H1 (cell line): Measurements from ENCODE around the gene TRMT44. TPM values are rescaled to one million over a fixed set of nuclear protein-coding genes. Genes with fewer than 3 reads are reported as not detected.
A peak's percentile ranks its signal among the peaks of the same experiment; 100 is the strongest.

Source experiments
- CTCF ChIA-PET: fragments of 300-600 bp; sonication (Branson Sonifier 250); formaldehyde crosslinking; loops from one replicate; lab custom pipeline; 2021; ENCODE audit not compliant: partially characterized antibody; lab: Charles Lee
- POLR2A ChIA-PET: fragments of 300-600 bp; sonication (Branson Sonifier 250); formaldehyde crosslinking; loops from one replicate; lab custom pipeline; 2021; ENCODE audit warnings: inconsistent platforms; ENCODE audit not compliant: partially characterized antibody; lab: Charles Lee
- DNase-seq, 2 experiments: peaks; one replicate each; pipeline versions ENCODE4 v3.0.0 to v3.0.0-alpha.2; 2010 to 2022; ENCODE audit warnings: low spot score in 2 of 2, low read depth in 1 of 2, mixed read lengths in 1 of 2
- FAIRE-seq: peaks from 2 replicates; lab custom pipeline; 2011; peaks lifted over from hg19 to GRCh38; lab: Jason Lieb, UNC
- H2AFZ ChIP-seq: 2 replicates; pipeline ENCODE4 v1.8.1; 2012; ENCODE audit warnings: low read length, inconsistent platforms
- H2AK5ac ChIP-seq: 2 replicates; pipeline ENCODE4 v1.6.1; 2013; ENCODE audit warnings: low read depth, low read length
- H2BK120ac ChIP-seq: replicated peaks from 2 replicates; pipeline ENCODE3; 2013; ENCODE audit warnings: low read depth, low read length, inconsistent platforms
- H2BK12ac ChIP-seq: 2 replicates; pipeline ENCODE4 v1.6.1; 2013; ENCODE audit warnings: low read depth, low read length
- H2BK15ac ChIP-seq: 2 replicates; pipeline ENCODE4 v1.6.1; 2013; ENCODE audit warnings: low read length
- H2BK20ac ChIP-seq: 2 replicates; pipeline ENCODE4 v1.6.1; 2013; ENCODE audit warnings: low read length
- H2BK5ac ChIP-seq: 2 replicates; pipeline ENCODE4 v1.6.1; 2013; ENCODE audit warnings: low read depth, low read length
- H3K14ac ChIP-seq: 2 replicates; pipeline ENCODE4 v1.6.1; 2013; ENCODE audit warnings: inconsistent platforms; ENCODE audit not compliant: insufficient read length
- H3K18ac ChIP-seq: 2 replicates; pipeline ENCODE4 v1.6.1; 2013; ENCODE audit warnings: low read length; ENCODE audit errors: extremely low read depth
- H3K23ac ChIP-seq: 2 replicates; pipeline ENCODE4 v1.6.1; 2013; ENCODE audit warnings: inconsistent platforms; ENCODE audit not compliant: insufficient read length
- H3K23me2 ChIP-seq: 2 replicates; pipeline ENCODE4 v1.6.1; 2013; ENCODE audit warnings: low read depth, low read length
- H3K27ac ChIP-seq: 2 replicates; pipeline ENCODE4 v1.6.1; 2011; ENCODE audit warnings: low read depth, low read length, inconsistent platforms
- H3K27me3 ChIP-seq, 4 experiments: replicated peaks in 1 of 4; 1 replicate in 1 of 4; 2 replicates in 3 of 4; pipeline versions ENCODE4 v1.6.1 to v1.8.1; 2011 to 2013; ENCODE audit warnings: low read length in 3 of 4, mild to moderate bottlenecking in 3 of 4, inconsistent platforms in 2 of 4, mixed read lengths in 2 of 4, moderate library complexity in 1 of 4; ENCODE audit not compliant: control insufficient read depth in 3 of 4, insufficient read depth in 3 of 4; ENCODE audit errors: extremely low read depth in 1 of 4
- H3K36me3 ChIP-seq, 4 experiments: 2 replicates each; pipeline versions ENCODE4 v1.6.1 to v1.8.1; 2011 to 2013; ENCODE audit warnings: mild to moderate bottlenecking in 4 of 4, low read length in 3 of 4, moderate library complexity in 2 of 4, control low read depth in 1 of 4, inconsistent platforms in 1 of 4; ENCODE audit not compliant: insufficient read depth in 4 of 4, control insufficient read depth in 2 of 4
- H3K4ac ChIP-seq: replicated peaks from 2 replicates; pipeline ENCODE3; 2013; ENCODE audit warnings: low read length, low read depth, mixed read lengths, inconsistent platforms; ENCODE audit not compliant: insufficient read length
- H3K4me1 ChIP-seq, 4 experiments: replicated peaks in 1 of 4; 1 replicate in 1 of 4; 2 replicates in 3 of 4; pipeline versions ENCODE4 v1.6.1 to v1.8.1; 2011 to 2013; ENCODE audit warnings: low read length in 3 of 4, inconsistent platforms in 2 of 4, mixed read lengths in 1 of 4; ENCODE audit not compliant: insufficient read depth in 4 of 4, control insufficient read depth in 3 of 4
- H3K4me2 ChIP-seq, 2 experiments: 2 replicates each; pipeline versions ENCODE4 v1.6.1 to v1.8.1; 2011 to 2013; ENCODE audit warnings: low read depth in 2 of 2, low read length in 2 of 2, control low read depth in 1 of 2, inconsistent platforms in 1 of 2, mild to moderate bottlenecking in 1 of 2; ENCODE audit not compliant: insufficient read depth in 1 of 2
- H3K4me3 ChIP-seq, 4 experiments: fragments of 200-600, 300-600 bp in 1 of 4; sonication (generic), shearing (Covaris generic), sonication (Bioruptor Twin) in 1 of 4; 2 replicates each; pipeline versions ENCODE4 v1.5.1 to v1.8.1; 2011 to 2016; ENCODE audit warnings: low read length in 4 of 4, low read depth in 3 of 4, control low read depth in 2 of 4, inconsistent platforms in 2 of 4, mild to moderate bottlenecking in 2 of 4, mixed read lengths in 1 of 4, moderate library complexity in 1 of 4; ENCODE audit not compliant: insufficient read depth in 2 of 4; ENCODE audit errors: extremely low read depth in 1 of 4
- H3K56ac ChIP-seq: replicated peaks from 2 replicates; pipeline ENCODE3; 2013; ENCODE audit warnings: low read depth, mild to moderate bottlenecking, mixed read lengths, low read length, inconsistent platforms; ENCODE audit not compliant: insufficient read length
- H3K79me1 ChIP-seq: 2 replicates; pipeline ENCODE4 v1.6.1; 2013; ENCODE audit warnings: low read depth, low read length, control low read depth
- H3K79me2 ChIP-seq, 2 experiments: 2 replicates each; pipeline versions ENCODE4 v1.6.1 to v1.8.1; 2012 to 2013; ENCODE audit warnings: low read length in 2 of 2, mild to moderate bottlenecking in 2 of 2, inconsistent platforms in 1 of 2; ENCODE audit not compliant: insufficient read depth in 2 of 2, control insufficient read depth in 1 of 2
- H3K9ac ChIP-seq, 4 experiments: replicated peaks in 1 of 4; 1 replicate in 1 of 4; 2 replicates in 3 of 4; pipeline versions ENCODE4 v1.6.1 to v1.8.1; 2011 to 2013; ENCODE audit warnings: low read depth in 3 of 4, low read length in 3 of 4, control low read depth in 2 of 4, mild to moderate bottlenecking in 2 of 4, moderate library complexity in 2 of 4, inconsistent platforms in 1 of 4; ENCODE audit errors: extremely low read depth in 1 of 4
- H3K9me3 ChIP-seq, 2 experiments: 2 replicates each; pipeline versions ENCODE4 v1.6.1 to v1.8.1; 2012 to 2013; ENCODE audit warnings: mild to moderate bottlenecking in 2 of 2, moderate library complexity in 2 of 2, control low read depth in 1 of 2, inconsistent platforms in 1 of 2, low read depth in 1 of 2, low read length in 1 of 2, mixed read lengths in 1 of 2; ENCODE audit not compliant: insufficient read depth in 2 of 2
- H4K20me1 ChIP-seq, 2 experiments: replicated peaks in 1 of 2; 2 replicates each; pipeline versions ENCODE3 to v1.8.1; 2011 to 2013; ENCODE audit warnings: inconsistent platforms in 2 of 2, low read length in 2 of 2, mild to moderate bottlenecking in 1 of 2; ENCODE audit not compliant: insufficient read depth in 2 of 2, control insufficient read depth in 1 of 2
- H4K5ac ChIP-seq: 2 replicates; pipeline ENCODE4 v1.6.1; 2013; ENCODE audit warnings: low read length, low read depth, mixed read lengths, inconsistent platforms; ENCODE audit not compliant: insufficient read length
- H4K8ac ChIP-seq: 2 replicates; pipeline ENCODE4 v1.8.0; 2013; ENCODE audit warnings: mild to moderate bottlenecking, moderate library complexity, low read length, inconsistent platforms; ENCODE audit not compliant: insufficient read depth; ENCODE audit errors: extremely low read depth
- H4K91ac ChIP-seq: replicated peaks from 2 replicates; pipeline ENCODE3; 2013; ENCODE audit warnings: low read length, mixed read lengths, inconsistent platforms; ENCODE audit not compliant: insufficient read length
- HDAC2 ChIP-seq, 2 experiments: fragments of 300-600 bp in 1 of 2; sonication (generic) in 1 of 2; IDR thresholded peaks; 2 replicates each; pipeline ENCODE4 v1.6.1; 2011 to 2012; ENCODE audit warnings: low read depth in 2 of 2, low read length in 2 of 2, mild to moderate bottlenecking in 2 of 2, moderate library complexity in 2 of 2, borderline replicate concordance in 1 of 2, inconsistent platforms in 1 of 2
- NRF1 ChIP-seq: IDR thresholded peaks from 2 replicates; pipeline ENCODE4 v1.6.1; 2011; ENCODE audit warnings: mild to moderate bottlenecking, low read depth, low read length, improper control_type of control experiment
- SIRT6 ChIP-seq: IDR thresholded peaks from one replicate; pipeline ENCODE4 v1.7.1; 2012; ENCODE audit warnings: low read length, inconsistent platforms
- SRF ChIP-seq: IDR thresholded peaks from 2 replicates; pipeline ENCODE4 v1.6.1; 2011; ENCODE audit warnings: mild to moderate bottlenecking, low read depth, low read length, moderate library complexity
- WGBS, 2 experiments: shearing (Covaris generic) in 1 of 2; methylation state at CpG; one replicate each; pipeline versions ENCODE4 v1.1.6 to v1.1.7; 2013 to 2015; ENCODE audit warnings: low lambda C conversion rate in 2 of 2, mixed read lengths in 2 of 2, inconsistent platforms in 1 of 2, low coverage in 1 of 2, missing lambda C conversion rate in 1 of 2; ENCODE audit not compliant: insufficient replicate concordance in 2 of 2, insufficient coverage in 1 of 2, insufficient read length in 1 of 2; ENCODE audit errors: extremely low coverage in 1 of 2, missing lambda C conversion rate in 1 of 2; 5-methylcytosine and 5-hydroxymethylcytosine counted together
- polyA plus RNA-seq, 7 experiments: library from polyadenylated mRNA; depleted of rRNA in 3 of 7; stranded (reverse) in 5 of 7; unstranded in 2 of 7; fragments of >200 nt in 5 of 7; fragments of 200-250 nt in 2 of 7; gene quantifications; 1 replicate in 5 of 7; 2 replicates in 1 of 7; 4 replicates in 1 of 7; pipeline versions ENCODE4 v1.2.1 to v1.2.3, GENCODE V29; 2011 to 2013; ENCODE audit warnings: missing spikeins in 2 of 7, mixed read lengths in 2 of 7
- total RNA-seq: library from RNA; stranded (reverse); fragmentation: NEBNext Ultra II Directional; extraction: Animal tissue kit (Norgen Biotek cat#: 25700); gene quantifications from 2 replicates; pipeline ENCODE4 v1.2.1, GENCODE V29; 2021

Gene TRMT44
- total and polyA plus RNA-seq, 2 of the 8 experiments (the other 6 are each of a cell fraction or from before 2014, with no cell fraction given) = 8.6 to 23.9 TPM

DNA sequence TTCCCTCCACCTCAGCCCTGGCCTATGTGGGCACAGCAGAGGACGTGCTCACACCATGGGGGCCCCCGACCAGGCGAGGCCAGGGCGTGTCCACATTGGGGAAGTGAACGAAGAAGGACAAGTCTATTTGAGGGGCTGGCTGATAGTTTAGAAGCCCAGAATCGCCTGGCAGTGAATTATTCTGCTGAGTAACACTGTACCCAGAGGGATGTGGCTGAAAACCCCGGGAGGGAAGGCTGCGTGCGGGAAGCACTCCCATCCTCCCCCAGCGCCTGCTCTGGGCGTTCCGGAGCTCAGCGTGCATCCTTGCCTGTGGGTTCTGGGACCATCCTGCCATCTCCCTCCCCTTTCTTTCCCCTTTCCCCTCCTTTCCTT is 66.6 kb downstream of the TRMT44 start:
- Histone ChIP-seq H4K20me1 (no peaks in the 10 kb centered on the region), H3K4me1 (peaks cover 6 to 24% (median 14%) of the 10 kb centered on the region in 4 experiments), H3K14ac (no peak overlapping the region), H3K23me2 (no peaks in the 10 kb centered on the region), H4K91ac (peak overlapping the region; percentile 61), H3K4me3 (no peak overlapping the region), H3K9me3 (peaks cover 3 to 4% of the 10 kb centered on the region in 2 experiments; a peak in 3 of 4 replicates), H3K4ac (peak overlapping the region; percentile 44), H2AK5ac (peak overlapping the region; percentile 70; the same call in 1 of the 2 replicates), H2BK5ac (peak overlapping the region; percentile 75; the same call in 1 of the 2 replicates), H3K79me2 (no peaks in the 10 kb centered on the region), H4K8ac (peak overlapping the region; percentile 73; the same call in 1 of the 2 replicates), H4K5ac (no peak overlapping the region), H3K9ac (no peak overlapping the region), H3K36me3 (no peaks in the 10 kb centered on the region), H3K27ac (no peak overlapping the region), H3K4me2 (no peak overlapping the region), H2BK15ac (0 out of 2 replicates have a peak overlapping the region, but pooled peaks have one; percentile 61), H3K56ac (no peak overlapping the region), H2BK12ac (peak overlapping the region; percentile 80; the same call in 1 of the 2 replicates), H3K27me3 (no peaks in the 10 kb centered on the region; a peak in 3 of 7 replicates), H3K18ac (no peak overlapping the region; the same call in 1 of the 2 replicates), H2AFZ (no peak overlapping the region), H2BK20ac (0 out of 2 replicates have a peak overlapping the region, but pooled peaks have one; percentile 90), H3K23ac (no peak overlapping the region), H2BK120ac (no peak overlapping the region), H3K79me1 (no peaks in the 10 kb centered on the region)
- FAIRE-seq = no peak
- ChIA-PET POLR2A (interaction anchor here (0.9 to 1.5 kb wide), 3 partner anchors 10 to 35 kb away, joined by 3 read pairs; no protein-coding TSS in a partner anchor), CTCF (interaction anchor here (0.7 to 1.8 kb wide), 12 partner anchors 8 to 100 kb away, joined by 3 to 6 read pairs (median 3); no protein-coding TSS in a partner anchor)
- DNase-seq = no peak
- WGBS, 2 experiments = 80% methylated on average over 13 of the region's 13 CpGs; no CpG with 5 or more reads in 1 of the 2 experiments
- no peak for TF ChIP-seq SIRT6
- no peak for TF ChIP-seq HDAC2 (IDR thresholded peaks at IDR 0.05; ENCODE audit: borderline replicate concordance in 1 of 2, low read depth in 2 of 2, low read length in 2 of 2)
- no peak for TF ChIP-seq NRF1
- TF ChIP-seq SRF = no peak
